Eye (tissue), 1 donor: ENCODE results near the gene TMEM254.
"Not testable (repeated sequence)": the region's sequence is repeated elsewhere in the genome, so short reads cannot be mapped to it uniquely, and the experiment has no call there.

Source experiments
- DNase-seq: peaks from one replicate; pipeline ENCODE4 v3.0.0-alpha.2; 2015

TMEM254 gene

DNA sequence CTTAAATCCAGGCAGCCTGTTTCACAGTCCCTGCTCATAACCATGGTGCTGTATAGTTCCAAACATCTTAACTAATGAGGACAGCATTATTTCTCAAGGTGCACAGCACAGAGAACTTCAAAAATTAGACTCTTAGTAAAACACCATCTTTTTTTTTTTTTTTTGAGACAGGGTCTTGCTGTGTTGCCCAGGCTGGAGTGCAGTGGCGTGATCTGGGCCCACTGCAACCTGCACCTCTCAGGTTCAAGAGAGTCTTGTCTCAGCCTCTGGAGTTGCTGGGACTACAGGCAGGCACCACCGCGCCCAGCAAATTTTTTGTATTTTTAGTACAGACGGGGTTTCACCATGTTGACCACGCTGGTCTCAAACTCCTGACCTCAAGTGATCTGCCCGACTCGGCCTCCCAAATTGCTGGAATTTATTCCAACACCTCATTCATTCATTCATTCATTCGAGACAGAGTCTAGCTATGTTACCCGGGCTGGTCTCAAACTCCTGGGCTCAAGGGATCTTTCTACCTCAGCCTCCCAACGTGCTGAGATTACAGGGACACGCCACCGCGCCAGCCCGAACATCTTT is 507 bp upstream of the TMEM254 start:
- DNase-seq, result no peak

GRCh38 chr10:80079312-80079719 is 851 bp downstream of the TMEM254 start:
- no peak for DNase-seq

DNA sequence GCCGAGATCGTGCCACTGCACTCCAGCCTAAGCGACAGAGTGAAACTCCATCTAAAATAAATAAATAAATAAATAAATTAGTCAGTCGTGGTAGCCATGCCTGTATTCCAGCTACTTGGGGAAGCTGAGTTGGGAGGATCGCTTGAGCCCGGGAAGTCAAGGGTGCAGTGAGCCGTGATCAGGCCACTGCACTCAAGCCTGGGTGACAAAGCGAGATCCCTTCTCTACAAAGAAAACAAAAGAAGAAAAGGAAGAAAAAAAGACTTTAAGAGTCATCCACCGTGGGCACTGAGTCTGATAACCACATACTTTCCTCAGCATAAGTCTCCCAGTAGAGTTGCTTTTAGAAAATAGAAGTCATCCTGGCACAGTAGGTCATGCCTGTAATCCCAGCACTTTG is 2.6 kb downstream of the TMEM254 start:
- DNase-seq, result no peak

- DNase-seq, result no peak
Measured at GRCh38 chr10:80081801-80082750, 3.6 kb downstream of the TMEM254 start.

DNA sequence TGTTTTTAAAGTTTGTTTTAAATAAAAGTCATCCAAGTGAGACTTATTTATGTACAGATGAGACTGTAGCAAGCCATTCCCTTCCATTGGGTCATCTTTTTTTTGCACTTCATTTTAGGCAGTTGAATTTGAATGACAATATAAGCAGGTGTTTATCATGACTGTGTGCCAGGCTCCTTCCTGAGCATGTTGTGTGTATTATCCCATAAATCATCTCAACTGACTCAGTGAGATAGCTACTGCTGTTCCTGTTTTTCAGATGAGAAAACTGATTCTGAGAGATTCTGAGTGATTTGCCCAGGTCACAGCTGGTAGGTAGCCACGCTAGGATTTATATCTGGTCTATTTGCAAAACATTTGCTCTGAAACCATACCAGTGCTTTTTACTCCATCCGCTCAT is 11.7 kb downstream of the TMEM254 start:
- no peak for DNase-seq

DNA sequence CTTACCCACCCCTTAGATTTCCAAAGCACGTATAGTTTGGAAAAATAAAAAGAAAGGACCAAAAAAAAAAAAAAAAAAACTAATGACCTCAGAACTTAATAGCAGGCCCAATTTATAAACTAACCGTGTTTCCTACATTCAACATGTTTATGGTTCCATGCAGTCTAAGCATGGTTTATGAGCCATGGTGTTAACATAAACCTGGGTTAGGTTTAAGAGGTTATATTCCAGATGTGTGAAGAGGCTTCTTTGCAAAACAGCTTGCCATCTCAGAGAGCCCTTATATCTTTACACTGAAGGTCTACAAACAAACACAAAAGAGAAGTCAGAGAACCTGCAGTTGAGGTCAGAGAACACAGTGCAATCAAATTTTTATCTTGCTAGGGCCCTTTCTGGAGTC is 15.8 kb downstream of the TMEM254 start:
- no peak for DNase-seq

- not testable (repeated sequence) for DNase-seq
Measured at GRCh38 chr10:80098272-80098671, 19.8 kb downstream of the TMEM254 start.

GRCh38 chr10:80099295-80099694 is 20.8 kb downstream of the TMEM254 start:
- DNase-seq, result not testable (repeated sequence)

GRCh38 chr10:80100116-80100515 is 21.7 kb downstream of the TMEM254 start:
- DNase-seq, result no peak

- no peak for DNase-seq
Measured at GRCh38 chr10:80100861-80101695, 22.6 kb downstream of the TMEM254 start.

DNA sequence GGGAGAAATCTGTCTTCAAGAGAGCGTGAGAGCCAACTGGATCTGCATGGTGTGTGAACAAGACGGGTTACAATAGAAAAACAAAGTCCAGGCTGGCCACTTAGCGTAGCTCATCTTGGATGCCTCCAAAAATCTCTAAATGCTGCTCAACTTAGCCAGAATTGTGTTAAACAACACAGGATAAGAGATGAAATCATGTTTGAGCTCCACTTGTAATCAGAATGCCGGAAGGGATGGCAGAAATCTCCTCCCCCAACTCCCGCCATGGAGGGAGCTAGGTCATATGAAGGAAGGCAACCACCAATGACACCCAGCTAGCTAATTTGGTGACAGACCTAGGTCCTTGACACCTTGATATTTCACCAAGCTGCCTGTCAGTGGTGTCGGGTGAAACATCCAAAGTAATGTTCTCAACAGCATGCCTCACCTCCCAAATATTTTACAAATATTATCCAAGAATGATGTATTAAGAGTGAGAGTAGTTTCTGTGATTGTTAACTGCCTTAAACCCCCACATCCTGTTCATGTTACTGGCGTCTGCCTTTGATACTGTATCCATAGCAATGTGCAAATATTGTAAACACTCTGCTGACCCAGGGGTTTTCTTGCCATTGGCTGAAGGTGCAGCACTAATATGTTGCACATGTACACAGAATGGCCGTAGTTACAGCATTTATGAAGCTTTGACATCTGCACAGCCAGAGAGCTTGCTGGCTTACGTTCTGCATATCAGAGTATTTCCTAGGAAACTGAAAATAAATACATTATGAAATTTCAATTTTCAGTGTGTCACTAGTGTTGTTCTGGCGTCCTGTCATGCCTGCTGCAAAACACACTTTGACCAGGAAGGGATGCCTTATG is 25.8 kb downstream of the TMEM254 start:
- peak; percentile 85 for DNase-seq

GRCh38 chr10:80108576-80109239 is 30.2 kb downstream of the TMEM254 start:
- DNase-seq, result no peak

GRCh38 chr10:80110986-80111385 is 32.5 kb downstream of the TMEM254 start:
- peak; percentile 51 for DNase-seq

- DNase-seq, result no peak
Measured at GRCh38 chr10:80118669-80119068, 40.2 kb downstream of the TMEM254 start.

- DNase-seq, result no peak
Measured at GRCh38 chr10:80122110-80122710, 43.7 kb downstream of the TMEM254 start.

- DNase-seq, result no peak
Measured at GRCh38 chr10:80122746-80123145, 44.3 kb downstream of the TMEM254 start.

DNA sequence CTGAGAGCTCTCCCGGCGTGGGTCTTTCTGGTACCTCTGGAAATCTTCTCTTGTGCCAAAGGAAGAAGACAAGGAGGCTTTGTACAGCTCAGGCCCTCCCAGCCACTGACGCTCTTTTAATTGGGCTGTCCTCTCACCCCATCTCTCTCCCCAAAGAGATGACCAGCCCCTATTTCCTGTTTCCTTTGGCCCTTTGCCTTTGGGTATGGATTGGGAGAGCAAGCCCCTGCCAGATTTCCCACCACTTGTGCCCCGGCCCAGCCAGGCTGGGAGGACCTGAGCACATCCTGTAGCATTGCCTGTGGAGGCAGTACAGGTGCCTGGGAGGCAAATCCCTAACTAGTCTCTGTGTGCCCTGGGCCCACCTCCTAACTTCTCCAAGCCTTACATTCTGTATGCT is 48.4 kb downstream of the TMEM254 start:
- no peak for DNase-seq

DNA sequence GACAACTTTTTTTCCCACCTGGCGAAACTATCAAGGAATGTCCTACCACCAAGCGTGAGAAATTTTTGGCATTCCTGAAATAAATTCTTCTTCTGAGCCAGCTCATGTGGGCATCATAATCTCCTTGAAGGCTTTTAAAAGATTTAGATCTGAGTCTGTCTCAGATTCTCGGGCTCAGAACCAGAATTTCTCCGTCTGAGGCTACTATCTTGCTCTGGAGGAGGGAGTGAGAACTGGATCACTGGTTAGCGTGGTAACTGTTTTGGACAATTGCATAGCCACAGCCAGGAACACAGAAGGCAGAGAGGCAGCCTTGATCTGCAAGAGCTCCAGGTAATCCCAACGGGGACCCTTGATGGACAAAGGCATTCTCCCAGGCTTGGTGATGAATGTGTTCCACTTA is 53.0 kb downstream of the TMEM254 start:
- peak; percentile 36 for DNase-seq

- DNase-seq, result peak; percentile 68
Measured at GRCh38 chr10:80132299-80133139, 54.1 kb downstream of the TMEM254 start, which contains the start of gene PLAC9. Gene PLAC9 (plus strand): TSS chr10:80132730. CDS start chr10:80132763, 33 bp downstream.

GRCh38 chr10:80133206-80133605 is 54.7 kb downstream of the TMEM254 start:
- no peak for DNase-seq
